Ishikawa (cell line): ENCODE data around the gene BCO2.

ENCODE experiments used
- CEBPB ChIP-seq: IDR thresholded peaks from 2 replicates; pipeline ENCODE4 v1.6.1; 2012
- CREB1 ChIP-seq: IDR thresholded peaks from 2 replicates; pipeline ENCODE4 v1.6.1; 2012; ENCODE audit warnings: low read depth
- EGR1 ChIP-seq: IDR thresholded peaks from 2 replicates; pipeline ENCODE4 v1.6.1; 2012
- EP300 ChIP-seq: IDR thresholded peaks from 2 replicates; pipeline ENCODE4 v1.6.1; 2012; ENCODE audit warnings: borderline replicate concordance
- FOXM1 ChIP-seq: IDR thresholded peaks from 2 replicates; pipeline ENCODE4 v1.6.1; 2012; ENCODE audit warnings: low read depth, borderline replicate concordance
- NFIC ChIP-seq: IDR thresholded peaks from 2 replicates; pipeline ENCODE4 v1.6.1; 2012
- RAD21 ChIP-seq: IDR thresholded peaks from 2 replicates; pipeline ENCODE4 v1.6.1; 2012; ENCODE audit warnings: low read depth
- TAF1 ChIP-seq: IDR thresholded peaks from 2 replicates; pipeline ENCODE4 v1.6.1; 2012; ENCODE audit warnings: low read depth, mild to moderate bottlenecking
- TCF12 ChIP-seq: IDR thresholded peaks from 2 replicates; pipeline ENCODE4 v1.6.1; 2012; ENCODE audit warnings: low read depth
- TEAD4 ChIP-seq: IDR thresholded peaks from 2 replicates; pipeline ENCODE4 v1.6.1; 2012
- YY1 ChIP-seq: IDR thresholded peaks from 2 replicates; pipeline ENCODE4 v1.6.1; 2012; ENCODE audit warnings: low read depth
- ZBTB7A ChIP-seq: IDR thresholded peaks from 2 replicates; pipeline ENCODE4 v1.6.1; 2012; ENCODE audit warnings: low read depth
- TF ChIP-seq, protein P1 (sequence below): IDR thresholded peaks from 2 replicates; pipeline ENCODE4 v1.6.1; 2012; ENCODE audit warnings: low read depth, mild to moderate bottlenecking
- TF ChIP-seq, protein P2 (sequence below): IDR thresholded peaks from 2 replicates; pipeline ENCODE4 v1.6.1; 2012
- TF ChIP-seq, protein P3 (sequence below): IDR thresholded peaks from 2 replicates; pipeline ENCODE4 v1.6.1; 2012

BCO2 gene

DNA sequence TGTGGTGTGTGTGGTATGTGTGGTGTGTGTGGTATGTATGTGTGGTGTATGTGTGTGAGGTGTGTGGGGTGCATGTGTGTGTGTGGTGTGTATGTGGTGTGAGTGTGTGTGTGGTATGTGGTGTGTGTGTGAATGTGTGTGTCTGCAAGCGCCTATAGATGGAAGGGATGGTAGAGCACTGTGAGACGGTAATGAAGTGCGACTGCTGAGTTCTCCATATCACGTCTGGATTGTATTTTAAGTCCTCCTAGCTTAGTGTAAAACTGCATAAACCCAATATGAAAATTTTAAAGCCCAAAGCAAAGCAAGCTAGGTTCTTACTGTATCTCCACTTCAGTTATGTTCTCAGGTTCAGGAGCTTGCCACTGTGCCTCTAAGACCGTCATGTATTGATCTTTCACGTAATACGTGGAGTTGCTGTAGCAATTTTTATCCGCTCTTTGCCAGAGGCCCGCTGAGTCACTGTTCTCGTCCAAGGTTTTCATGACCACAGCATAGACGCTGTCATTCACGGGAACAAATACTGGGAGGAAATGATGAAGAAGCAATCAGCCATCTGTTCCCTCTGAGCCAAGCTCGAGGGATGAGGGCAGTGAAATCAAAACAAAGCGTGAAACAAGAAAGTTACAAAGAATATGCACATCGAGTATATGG is 79.9 kb downstream of the BCO2 start:
- TF ChIP-seq, protein P1, sequence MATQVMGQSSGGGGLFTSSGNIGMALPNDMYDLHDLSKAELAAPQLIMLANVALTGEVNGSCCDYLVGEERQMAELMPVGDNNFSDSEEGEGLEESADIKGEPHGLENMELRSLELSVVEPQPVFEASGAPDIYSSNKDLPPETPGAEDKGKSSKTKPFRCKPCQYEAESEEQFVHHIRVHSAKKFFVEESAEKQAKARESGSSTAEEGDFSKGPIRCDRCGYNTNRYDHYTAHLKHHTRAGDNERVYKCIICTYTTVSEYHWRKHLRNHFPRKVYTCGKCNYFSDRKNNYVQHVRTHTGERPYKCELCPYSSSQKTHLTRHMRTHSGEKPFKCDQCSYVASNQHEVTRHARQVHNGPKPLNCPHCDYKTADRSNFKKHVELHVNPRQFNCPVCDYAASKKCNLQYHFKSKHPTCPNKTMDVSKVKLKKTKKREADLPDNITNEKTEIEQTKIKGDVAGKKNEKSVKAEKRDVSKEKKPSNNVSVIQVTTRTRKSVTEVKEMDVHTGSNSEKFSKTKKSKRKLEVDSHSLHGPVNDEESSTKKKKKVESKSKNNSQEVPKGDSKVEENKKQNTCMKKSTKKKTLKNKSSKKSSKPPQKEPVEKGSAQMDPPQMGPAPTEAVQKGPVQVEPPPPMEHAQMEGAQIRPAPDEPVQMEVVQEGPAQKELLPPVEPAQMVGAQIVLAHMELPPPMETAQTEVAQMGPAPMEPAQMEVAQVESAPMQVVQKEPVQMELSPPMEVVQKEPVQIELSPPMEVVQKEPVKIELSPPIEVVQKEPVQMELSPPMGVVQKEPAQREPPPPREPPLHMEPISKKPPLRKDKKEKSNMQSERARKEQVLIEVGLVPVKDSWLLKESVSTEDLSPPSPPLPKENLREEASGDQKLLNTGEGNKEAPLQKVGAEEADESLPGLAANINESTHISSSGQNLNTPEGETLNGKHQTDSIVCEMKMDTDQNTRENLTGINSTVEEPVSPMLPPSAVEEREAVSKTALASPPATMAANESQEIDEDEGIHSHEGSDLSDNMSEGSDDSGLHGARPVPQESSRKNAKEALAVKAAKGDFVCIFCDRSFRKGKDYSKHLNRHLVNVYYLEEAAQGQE, result no peak
- no peak for TF ChIP-seq NFIC
- no peak for TF ChIP-seq EP300
- no peak for TF ChIP-seq EGR1
- no peak for TF ChIP-seq CREB1
- TF ChIP-seq, protein P2, sequence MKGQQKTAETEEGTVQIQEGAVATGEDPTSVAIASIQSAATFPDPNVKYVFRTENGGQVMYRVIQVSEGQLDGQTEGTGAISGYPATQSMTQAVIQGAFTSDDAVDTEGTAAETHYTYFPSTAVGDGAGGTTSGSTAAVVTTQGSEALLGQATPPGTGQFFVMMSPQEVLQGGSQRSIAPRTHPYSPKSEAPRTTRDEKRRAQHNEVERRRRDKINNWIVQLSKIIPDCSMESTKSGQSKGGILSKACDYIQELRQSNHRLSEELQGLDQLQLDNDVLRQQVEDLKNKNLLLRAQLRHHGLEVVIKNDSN, result no peak
- TF ChIP-seq TAF1, result no peak
- TF ChIP-seq ZBTB7A, result no peak
- no peak for TF ChIP-seq TEAD4
- TF ChIP-seq RAD21, result no peak
- no peak for TF ChIP-seq FOXM1
- no peak for TF ChIP-seq YY1
- TF ChIP-seq, protein P3, sequence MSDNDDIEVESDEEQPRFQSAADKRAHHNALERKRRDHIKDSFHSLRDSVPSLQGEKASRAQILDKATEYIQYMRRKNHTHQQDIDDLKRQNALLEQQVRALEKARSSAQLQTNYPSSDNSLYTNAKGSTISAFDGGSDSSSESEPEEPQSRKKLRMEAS, result no peak
- no peak for TF ChIP-seq TCF12

DNA sequence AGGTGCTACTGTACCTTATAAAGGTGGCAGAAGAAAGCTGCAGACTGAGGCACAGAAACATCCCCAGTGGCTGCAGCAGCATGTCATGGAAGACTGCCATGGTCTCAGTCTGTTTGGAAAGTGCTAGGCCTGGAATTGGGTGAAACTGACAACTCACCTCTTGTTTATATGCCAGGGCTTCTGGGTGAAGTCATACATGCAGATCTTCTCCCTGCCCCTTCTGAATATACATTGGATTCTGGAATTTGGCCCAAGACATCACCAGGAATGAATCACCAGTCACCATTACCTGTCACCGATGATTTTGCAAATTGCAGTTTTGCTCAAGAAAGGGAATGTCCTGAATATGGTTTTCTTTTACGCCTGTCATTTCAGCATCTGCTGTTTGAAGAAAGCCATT is 85.2 kb downstream of the BCO2 start, which contains the start of gene PLET1:
Gene PLET1 (minus strand): TSS at position 371 of the 400 bp plus-strand sequence. CDS start 271 bp downstream, at position 100.
- TF ChIP-seq, protein P3, result no peak
- TF ChIP-seq NFIC, result no peak
- TF ChIP-seq, protein P1, result no peak
- no peak for TF ChIP-seq CEBPB
- TF ChIP-seq TEAD4, result no peak
- no peak for TF ChIP-seq TAF1
- no peak for TF ChIP-seq ZBTB7A
- no peak for TF ChIP-seq EP300
- TF ChIP-seq, protein P2, result no peak
- no peak for TF ChIP-seq FOXM1
- TF ChIP-seq RAD21, result no peak
- TF ChIP-seq CREB1, result no peak
- no peak for TF ChIP-seq YY1
- TF ChIP-seq EGR1, result no peak

DNA sequence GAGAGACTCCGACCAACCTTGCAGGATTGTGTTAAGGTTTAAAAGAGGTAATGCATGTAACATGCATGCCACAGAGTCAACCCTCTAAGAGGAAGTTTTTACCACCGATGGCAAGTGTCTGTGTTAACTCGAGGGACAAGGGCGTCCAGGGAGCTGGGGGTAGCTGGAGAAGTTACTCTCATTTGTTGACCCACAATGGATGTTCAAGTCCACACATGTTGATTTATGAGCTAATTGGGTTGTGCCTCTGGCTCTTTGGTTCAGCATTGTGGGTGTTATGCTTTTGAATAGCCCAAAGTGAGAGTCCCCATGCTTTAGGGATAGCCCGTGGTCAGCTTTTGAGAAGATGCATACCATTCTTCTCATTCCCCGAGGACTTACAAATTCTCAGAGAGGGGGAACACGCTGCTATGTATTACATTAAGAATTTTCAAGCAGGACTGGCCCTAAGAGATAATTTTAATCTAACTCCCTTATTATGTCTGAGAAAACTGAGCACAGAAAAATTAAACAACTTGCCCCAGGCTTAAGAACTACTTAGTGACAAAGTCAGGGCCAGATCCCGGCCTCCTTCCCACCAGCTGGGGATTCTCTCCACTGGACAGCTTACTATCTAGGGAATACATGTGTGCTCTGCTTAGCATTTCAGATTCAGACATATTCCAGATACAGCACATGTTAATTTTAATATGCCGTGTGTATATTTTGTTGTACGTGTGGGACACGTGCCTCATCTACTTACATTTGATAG is 90.5 kb downstream of the BCO2 start:
- no peak for TF ChIP-seq NFIC

DNA sequence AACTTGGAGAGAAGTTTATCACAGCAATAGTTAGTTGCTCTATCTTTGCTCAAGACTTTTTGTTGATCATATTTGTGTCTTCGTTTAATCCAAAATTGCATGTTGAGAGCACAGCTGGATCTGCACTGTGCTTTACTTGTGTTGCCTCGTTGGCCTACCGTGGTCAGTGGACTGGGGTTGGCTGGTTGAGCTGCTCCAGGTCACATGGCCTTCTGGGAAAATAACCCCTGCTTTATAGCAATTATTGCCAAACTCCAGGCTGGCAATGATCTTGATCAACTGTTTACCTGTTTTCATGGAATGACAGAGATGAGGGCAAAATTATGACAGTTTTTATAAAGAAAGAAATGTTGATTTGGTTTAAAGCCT is 91.1 kb downstream of the BCO2 start:
- TF ChIP-seq RAD21 (no peak), TCF12 (no peak), NFIC (no peak)
- TF ChIP-seq, protein P1, result no peak
